AG09319 (cell line): ENCODE results near the gene NGEF.
"Not testable (repeated sequence)": the region's sequence is repeated elsewhere in the genome, so short reads cannot be mapped to it uniquely, and the experiment has no call there.

ENCODE experiments used
- DNase-seq: peaks from one replicate; pipeline ENCODE4 v3.0.0-alpha.2; 2010; ENCODE audit warnings: low read depth; ENCODE audit errors: extremely low read depth
- TF ChIP-seq, protein P1 (sequence below): IDR thresholded peaks from 2 replicates; pipeline ENCODE4 v1.5.1; 2011; ENCODE audit warnings: low read depth, mild to moderate bottlenecking, inconsistent platforms, low read length, moderate library complexity

Gene NGEF

DNA sequence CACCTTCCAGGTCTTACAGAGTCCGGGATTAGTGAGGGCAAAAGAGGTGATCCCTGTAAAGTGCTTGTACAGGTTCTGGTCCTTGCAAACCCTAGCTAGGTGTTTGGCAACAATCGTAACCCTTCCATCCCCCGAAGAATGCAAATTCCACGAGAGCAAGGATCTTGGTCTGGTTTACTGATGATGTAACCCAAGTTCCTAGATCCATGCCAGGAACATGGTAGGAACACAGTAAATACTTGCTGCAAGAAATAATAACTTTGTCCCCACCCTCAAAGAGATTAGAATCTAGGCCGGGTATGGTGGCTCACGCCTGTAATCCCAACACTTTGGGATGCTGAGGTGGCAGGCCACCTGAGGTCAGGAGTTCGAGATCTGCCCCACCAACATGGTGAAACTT, 12.7 kb upstream of the NGEF start:
- DNase-seq = no peak

DNA sequence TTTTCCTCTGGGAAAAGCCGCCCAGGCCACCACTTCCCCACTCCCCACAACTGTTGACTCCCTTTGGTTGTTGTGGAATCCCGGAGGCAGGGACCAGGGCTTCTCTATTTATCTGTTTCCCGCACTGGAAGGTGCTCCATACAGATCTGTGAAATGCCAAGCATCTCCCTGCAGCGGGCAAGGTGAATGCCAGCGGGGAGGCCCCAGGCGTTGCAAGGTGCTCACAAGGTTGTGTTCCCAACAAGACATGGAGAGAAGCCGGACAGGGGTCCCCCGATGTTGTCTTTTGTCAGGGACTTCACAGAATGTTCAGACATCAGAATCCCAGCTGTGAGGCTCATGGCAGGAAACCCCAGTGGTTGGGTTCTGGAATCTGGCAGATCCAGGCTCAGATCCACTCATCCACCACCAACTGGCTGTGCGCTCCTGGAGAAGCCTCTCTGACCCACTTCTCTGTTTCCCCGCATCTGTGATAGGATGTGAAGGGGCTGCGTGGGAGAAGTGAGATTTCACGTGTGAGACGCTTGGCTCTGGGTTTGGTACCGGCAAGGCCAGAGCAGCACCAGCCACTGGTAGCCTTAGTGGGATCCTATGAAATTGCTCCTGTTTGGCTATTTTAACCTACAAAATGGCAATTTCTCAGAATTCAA, 10.8 kb upstream of the NGEF start:
- no peak for DNase-seq
- TF ChIP-seq, protein P1, sequence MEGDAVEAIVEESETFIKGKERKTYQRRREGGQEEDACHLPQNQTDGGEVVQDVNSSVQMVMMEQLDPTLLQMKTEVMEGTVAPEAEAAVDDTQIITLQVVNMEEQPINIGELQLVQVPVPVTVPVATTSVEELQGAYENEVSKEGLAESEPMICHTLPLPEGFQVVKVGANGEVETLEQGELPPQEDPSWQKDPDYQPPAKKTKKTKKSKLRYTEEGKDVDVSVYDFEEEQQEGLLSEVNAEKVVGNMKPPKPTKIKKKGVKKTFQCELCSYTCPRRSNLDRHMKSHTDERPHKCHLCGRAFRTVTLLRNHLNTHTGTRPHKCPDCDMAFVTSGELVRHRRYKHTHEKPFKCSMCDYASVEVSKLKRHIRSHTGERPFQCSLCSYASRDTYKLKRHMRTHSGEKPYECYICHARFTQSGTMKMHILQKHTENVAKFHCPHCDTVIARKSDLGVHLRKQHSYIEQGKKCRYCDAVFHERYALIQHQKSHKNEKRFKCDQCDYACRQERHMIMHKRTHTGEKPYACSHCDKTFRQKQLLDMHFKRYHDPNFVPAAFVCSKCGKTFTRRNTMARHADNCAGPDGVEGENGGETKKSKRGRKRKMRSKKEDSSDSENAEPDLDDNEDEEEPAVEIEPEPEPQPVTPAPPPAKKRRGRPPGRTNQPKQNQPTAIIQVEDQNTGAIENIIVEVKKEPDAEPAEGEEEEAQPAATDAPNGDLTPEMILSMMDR = no peak

More for the DNA sequence above, 12.7 kb upstream of the NGEF start:
- TF ChIP-seq, protein P1 = no peak

DNA sequence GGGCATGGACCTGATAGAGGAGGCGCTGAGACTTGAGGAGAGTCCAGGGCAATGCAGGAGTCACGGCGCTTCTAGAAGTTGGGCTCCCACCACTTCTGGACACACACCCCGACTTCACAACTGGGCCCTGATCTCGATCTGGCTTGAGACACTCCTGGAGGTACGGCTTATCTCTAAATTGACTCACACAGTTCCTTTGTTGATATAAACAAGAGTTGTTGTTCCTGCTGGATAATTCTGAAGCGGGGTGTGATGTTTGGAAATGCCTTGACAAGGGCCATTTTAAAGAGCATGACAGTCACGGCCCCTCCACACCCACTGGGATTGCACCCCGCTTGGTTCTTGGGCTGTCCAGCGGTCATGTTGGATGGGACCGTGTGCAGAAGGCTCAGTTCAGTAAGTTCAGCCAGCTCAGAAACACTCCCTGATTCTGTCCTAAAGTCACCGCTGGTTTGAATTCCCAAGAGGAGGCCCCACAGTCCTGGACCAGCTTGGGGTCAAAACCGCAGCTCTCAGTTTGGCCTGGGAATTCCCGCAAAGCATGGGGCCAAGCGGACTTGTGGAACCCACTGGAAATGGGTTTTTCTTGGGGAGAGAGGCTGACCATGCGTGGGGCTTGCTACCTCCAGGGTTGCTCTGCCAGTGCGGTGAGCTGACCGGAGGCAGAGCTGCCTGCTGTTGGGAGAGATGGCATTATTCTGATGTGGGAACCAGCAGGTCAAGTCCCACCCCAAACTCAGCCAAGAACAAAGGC, 10.1 kb upstream of the NGEF start:
- no peak for DNase-seq
- TF ChIP-seq, protein P1 = no peak

DNA sequence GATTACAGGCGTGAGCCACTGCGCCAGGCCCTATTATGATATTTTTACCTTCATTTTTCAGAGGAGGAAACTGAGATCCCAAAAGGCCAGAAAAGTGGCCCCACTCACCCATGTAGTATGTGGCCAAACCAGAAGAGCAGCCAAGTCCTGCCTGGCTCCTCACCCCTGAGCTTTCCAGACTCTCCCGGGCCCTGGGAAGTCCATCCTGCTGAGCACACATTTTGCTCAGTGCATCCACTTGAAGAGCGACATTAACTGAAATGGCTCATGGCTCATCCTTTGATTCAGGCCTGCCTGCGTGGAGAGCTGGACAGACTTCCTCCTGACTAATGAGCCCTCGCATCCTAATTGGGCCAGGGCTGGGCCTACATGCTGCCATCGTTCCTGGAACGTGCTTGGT, 9.5 kb upstream of the NGEF start:
- no peak for DNase-seq
- TF ChIP-seq, protein P1 = no peak

DNA sequence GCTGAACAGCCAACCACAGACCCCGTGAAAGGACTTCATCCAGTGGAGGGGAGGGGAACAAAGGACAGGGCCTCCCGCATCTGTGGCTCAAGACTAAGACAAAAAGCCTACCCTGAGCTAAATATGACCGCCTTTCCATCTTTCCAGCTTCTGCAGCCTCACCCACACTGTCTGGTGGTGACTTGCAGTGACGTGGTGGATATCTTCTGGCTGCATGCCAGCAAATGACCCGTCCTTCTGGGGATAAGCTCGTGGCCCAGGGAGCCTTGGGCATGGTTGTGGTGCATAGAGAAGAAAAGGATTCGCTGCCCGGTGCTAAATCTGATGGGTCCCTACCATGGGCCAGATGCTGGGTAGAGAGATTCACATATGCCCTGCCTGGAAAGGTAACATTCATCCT, 8.7 kb upstream of the NGEF start:
- TF ChIP-seq, protein P1 = no peak
- DNase-seq = no peak

DNA sequence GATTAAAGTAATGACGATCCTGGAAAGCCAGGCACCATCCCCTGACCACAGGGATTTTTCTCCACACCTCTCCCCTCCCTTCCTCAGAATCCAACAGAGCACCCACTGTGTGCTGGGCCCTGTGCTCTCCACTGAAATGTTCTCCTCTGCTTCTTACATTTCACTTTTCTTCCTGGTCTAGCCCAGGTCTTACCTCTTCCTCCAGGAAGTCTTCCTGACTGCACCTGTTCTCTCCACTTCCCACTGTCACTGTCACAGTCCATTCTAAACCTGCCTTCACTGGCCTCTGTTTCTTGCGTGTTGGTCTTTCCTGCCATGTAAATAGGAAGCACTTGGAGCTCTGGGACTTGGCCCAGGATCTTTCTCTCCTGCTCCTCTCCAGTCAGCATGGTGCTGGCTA, 7.4 kb upstream of the NGEF start:
- DNase-seq = no peak
- TF ChIP-seq, protein P1 = no peak

DNA sequence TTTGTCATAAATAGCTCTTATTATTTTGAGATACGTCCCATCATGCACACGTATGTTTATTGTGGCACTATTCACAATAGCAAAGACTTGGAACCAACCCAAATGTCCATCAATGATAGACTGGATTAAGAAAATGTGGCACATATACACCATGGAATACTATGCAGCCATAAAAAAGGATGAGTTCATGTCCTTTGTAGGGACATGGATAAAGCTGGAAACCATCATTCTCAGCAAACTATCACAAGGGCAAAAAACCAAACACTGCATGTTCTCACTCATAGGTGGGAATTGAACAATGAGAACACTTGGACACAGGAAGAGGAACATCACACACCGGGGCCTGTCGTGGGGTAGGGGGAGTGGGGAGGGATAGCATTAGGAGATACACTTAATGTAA, 6.6 kb upstream of the NGEF start:
- not testable (repeated sequence) for DNase-seq
